Endothelial cell of umbilical vein (primary cell): Measurements from ENCODE around the gene NRG3. TPM values are rescaled to one million over a fixed set of nuclear protein-coding genes. Genes with fewer than 3 reads are reported as not detected.

Source experiments
- BruUV-seq: library from RNA; stranded (reverse); fragments of 400-500 nt; replicated peaks from 2 replicates; lab custom pipeline; 2021; lab: Mats Ljungman, UMichigan
- CTCF ChIA-PET: fragments of 300-600, 350-600 bp; sonication (Branson Sonifier 250); formaldehyde crosslinking; loops from one replicate; lab custom pipeline; 2021; ENCODE audit warnings: antibody characterized with exemption, inconsistent platforms; lab: Charles Lee
- POLR2A ChIA-PET: fragments of 300-600, 350-600 bp; sonication (Branson Sonifier 250); formaldehyde crosslinking; loops from one replicate; lab custom pipeline; 2021; ENCODE audit warnings: antibody characterized with exemption, inconsistent platforms; lab: Charles Lee
- DNase-seq: peaks from one replicate; pipeline ENCODE4 v3.0.0-alpha.2; 2011; ENCODE audit warnings: low read depth, low spot score
- FAIRE-seq: peaks from 2 replicates; lab custom pipeline; 2011; peaks lifted over from hg19 to GRCh38; lab: Jason Lieb, UNC
- H2AFZ ChIP-seq: 2 replicates; pipeline ENCODE4 v1.6.0; 2012; ENCODE audit warnings: low read depth, low read length, control low read depth, inconsistent platforms
- H3K27ac ChIP-seq: 2 replicates; pipeline ENCODE4 v1.5.1; 2011; ENCODE audit warnings: low read depth, mild to moderate bottlenecking, control low read depth, low read length, moderate library complexity; ENCODE audit not compliant: insufficient read depth
- H3K27me3 ChIP-seq, 2 experiments: 2 replicates each; pipeline versions ENCODE4 v1.6.0 to v1.6.1; 2011; ENCODE audit warnings: low read length in 2 of 2, mixed read lengths in 1 of 2; ENCODE audit not compliant: control insufficient read depth in 2 of 2, insufficient read depth in 2 of 2
- H3K36me3 ChIP-seq, 2 experiments: 2 replicates in 1 of 2; 3 replicates in 1 of 2; pipeline ENCODE4 v1.5.1; 2011; ENCODE audit warnings: low read length in 2 of 2, mild to moderate bottlenecking in 1 of 2, moderate library complexity in 1 of 2; ENCODE audit not compliant: control insufficient read depth in 2 of 2, insufficient read depth in 2 of 2; ENCODE audit errors: extremely low read depth in 1 of 2
- H3K4me1 ChIP-seq: 3 replicates; pipeline ENCODE4 v1.5.1; 2011; ENCODE audit warnings: mild to moderate bottlenecking, low read length; ENCODE audit not compliant: control insufficient read depth, insufficient read depth; ENCODE audit errors: extremely low read depth
- H3K4me2 ChIP-seq: 2 replicates; pipeline ENCODE4 v1.6.1; 2011; ENCODE audit warnings: low read length, control low read depth, mixed read lengths; ENCODE audit not compliant: insufficient read depth
- H3K4me3 ChIP-seq, 3 experiments: fragments of 200-600 bp in 1 of 3; sonication (generic), shearing (Covaris generic) in 1 of 3; replicated peaks in 1 of 3; 2 replicates each; pipeline ENCODE4 v1.5.1; 2011 to 2016; ENCODE audit warnings: control low read depth in 3 of 3, low read length in 3 of 3, mild to moderate bottlenecking in 2 of 3, inconsistent platforms in 1 of 3, low read depth in 1 of 3, moderate library complexity in 1 of 3; ENCODE audit not compliant: insufficient read depth in 1 of 3
- H3K79me2 ChIP-seq: 2 replicates; pipeline ENCODE4 v1.6.0; 2012; ENCODE audit warnings: low read length, inconsistent platforms; ENCODE audit not compliant: control insufficient read depth, insufficient read depth
- H3K9ac ChIP-seq: replicated peaks from 2 replicates; pipeline ENCODE3; 2011; ENCODE audit warnings: low read length, control low read depth; ENCODE audit not compliant: insufficient read depth; ENCODE audit errors: extremely low read depth
- H3K9me1 ChIP-seq: replicated peaks from 3 replicates; pipeline ENCODE4 v1.6.0; 2011; ENCODE audit warnings: mild to moderate bottlenecking, low read length; ENCODE audit not compliant: control insufficient read depth, insufficient read depth; ENCODE audit errors: extremely low read depth
- H3K9me3 ChIP-seq: replicated peaks from 2 replicates; pipeline ENCODE4 v1.5.1; 2012; ENCODE audit warnings: low read length, inconsistent platforms; ENCODE audit not compliant: control insufficient read depth, insufficient read depth
- H4K20me1 ChIP-seq: replicated peaks from 2 replicates; pipeline ENCODE3; 2011; ENCODE audit warnings: mild to moderate bottlenecking, low read length; ENCODE audit not compliant: control insufficient read depth, insufficient read depth; ENCODE audit errors: extremely low read depth
- EZH2 ChIP-seq: IDR thresholded peaks from 2 replicates; pipeline ENCODE4 v1.6.1; 2012; ENCODE audit warnings: borderline replicate concordance, low read depth, mild to moderate bottlenecking, moderate library complexity, low read length, inconsistent platforms; ENCODE audit not compliant: severe bottlenecking
- FOS ChIP-seq: IDR thresholded peaks from 2 replicates; pipeline ENCODE4 v1.6.1; 2011; ENCODE audit warnings: mild to moderate bottlenecking, low read length, moderate library complexity, borderline replicate concordance; ENCODE audit not compliant: insufficient read depth
- GATA2 ChIP-seq: IDR thresholded peaks from 2 replicates; pipeline ENCODE4 v1.7.0; 2011; ENCODE audit warnings: low read depth, mild to moderate bottlenecking, moderate library complexity, mixed read lengths, low read length; ENCODE audit not compliant: insufficient read length, insufficient read depth
- JUN ChIP-seq: IDR thresholded peaks from 2 replicates; pipeline ENCODE4 v1.6.1; 2011; ENCODE audit warnings: borderline replicate concordance, low read depth; ENCODE audit not compliant: insufficient read length, insufficient read depth
- MYC ChIP-seq: IDR thresholded peaks from one replicate; pipeline ENCODE4 v1.6.1; 2011; ENCODE audit warnings: mild to moderate bottlenecking, low read depth, low read length
- POLR2A ChIP-seq: IDR thresholded peaks from 2 replicates; pipeline ENCODE4 v1.6.1; 2012; ENCODE audit warnings: low read depth, mild to moderate bottlenecking, control low read depth, low read length
- POLR2AphosphoS5 ChIP-seq: IDR thresholded peaks from 2 replicates; pipeline ENCODE4 v1.6.1; 2012; ENCODE audit warnings: low read depth, mild to moderate bottlenecking, control low read depth, low read length, moderate library complexity; ENCODE audit not compliant: insufficient read depth
- dilution Hi-C: fragments of 300-500 bp; cut with MboI; formaldehyde crosslinking; loops from one replicate; pipeline ENCODE4 v1.15.0; 2019; ENCODE audit warnings: low sequenced_read_pairs; ENCODE audit not compliant: extremely low pct_ligation_motif_present
- intact Hi-C: fragments of 100-400 bp; cut with micrococcal nuclease; formaldehyde crosslinking; loops from one replicate; pipeline ENCODE4 v1.10.0; 2022
- polyA plus RNA-seq, 4 experiments: library from polyadenylated mRNA; depleted of rRNA in 3 of 4; stranded (reverse) in 3 of 4; unstranded in 1 of 4; fragments of >200 nt; gene quantifications; 2 replicates each; pipeline versions ENCODE4 v1.2.1 to v1.2.3, GENCODE V29; 2011 to 2012; ENCODE audit warnings: missing spikeins in 1 of 4
- total RNA-seq: library from RNA; stranded (reverse); gene quantifications from 2 replicates; pipeline ENCODE4 v1.2.3, GENCODE V29; 2021
- TF ChIP-seq, protein P1 (sequence below): IDR thresholded peaks from 2 replicates; pipeline ENCODE4 v1.6.1; 2011; ENCODE audit not compliant: insufficient read depth, insufficient read length
- TF ChIP-seq, protein P2 (sequence below), 2 donors: IDR thresholded peaks; 1 replicate in 1 of 2; 2 replicates in 1 of 2; pipeline ENCODE4 v1.5.1; 2011; ENCODE audit warnings: low read length in 2 of 2, mild to moderate bottlenecking in 2 of 2, moderate library complexity in 2 of 2, control low read depth in 1 of 2, inconsistent platforms in 1 of 2, low read depth in 1 of 2; ENCODE audit not compliant: insufficient read depth in 1 of 2; ENCODE audit errors: extremely low read depth in 1 of 2

NRG3 gene
- total and polyA plus RNA-seq, 2 donors (not counting 3 experiments of a cell fraction or from before 2014, with no cell fraction given) = 1.9 to 3.9 TPM

DNA sequence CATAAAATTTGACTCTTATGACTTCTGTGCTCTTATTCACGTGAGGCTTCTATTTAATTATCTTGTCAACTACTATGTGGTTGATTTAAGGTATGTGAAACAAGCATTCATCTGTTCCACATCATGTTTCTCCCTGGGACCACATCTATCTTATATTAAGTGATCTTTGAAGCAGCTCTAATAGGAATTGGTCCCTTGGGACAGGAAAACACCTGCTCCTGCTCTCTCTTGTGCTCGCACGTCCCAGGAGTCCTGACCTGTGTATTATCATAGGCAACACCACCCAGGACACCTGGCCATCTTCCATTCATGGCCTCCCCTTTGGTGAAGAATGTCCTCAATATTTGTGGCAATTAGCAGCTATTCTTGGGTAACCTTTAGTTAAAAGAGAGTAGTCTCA is 269.2 kb downstream of the NRG3 start:
- Histone ChIP-seq H4K20me1 (no peaks in the 10 kb centered on the region), H3K9me1 (no peaks in the 10 kb centered on the region), H3K4me3 (no peak overlapping the region), H2AFZ (no peak overlapping the region), H3K36me3 (no peaks in the 10 kb centered on the region), H3K27ac (no peak overlapping the region), H3K9me3 (no peaks in the 10 kb centered on the region), H3K27me3 (no peaks in the 10 kb centered on the region), H3K9ac (no peak overlapping the region), H3K4me2 (no peak overlapping the region), H3K4me1 (no peaks in the 10 kb centered on the region), H3K79me2 (no peaks in the 10 kb centered on the region)
- ChIA-PET POLR2A (no interaction called here), CTCF (no interaction called here)
- intact Hi-C loops (no loop called here), dilution Hi-C loops (no loop called here)
- TF ChIP-seq, protein P1, sequence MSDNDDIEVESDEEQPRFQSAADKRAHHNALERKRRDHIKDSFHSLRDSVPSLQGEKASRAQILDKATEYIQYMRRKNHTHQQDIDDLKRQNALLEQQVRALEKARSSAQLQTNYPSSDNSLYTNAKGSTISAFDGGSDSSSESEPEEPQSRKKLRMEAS = no peak
- no peak for TF ChIP-seq POLR2AphosphoS5
- TF ChIP-seq FOS = no peak
- no peak for TF ChIP-seq EZH2
- TF ChIP-seq GATA2 = no peak
- TF ChIP-seq JUN = no peak
- no peak for TF ChIP-seq POLR2A
- TF ChIP-seq, protein P2, sequence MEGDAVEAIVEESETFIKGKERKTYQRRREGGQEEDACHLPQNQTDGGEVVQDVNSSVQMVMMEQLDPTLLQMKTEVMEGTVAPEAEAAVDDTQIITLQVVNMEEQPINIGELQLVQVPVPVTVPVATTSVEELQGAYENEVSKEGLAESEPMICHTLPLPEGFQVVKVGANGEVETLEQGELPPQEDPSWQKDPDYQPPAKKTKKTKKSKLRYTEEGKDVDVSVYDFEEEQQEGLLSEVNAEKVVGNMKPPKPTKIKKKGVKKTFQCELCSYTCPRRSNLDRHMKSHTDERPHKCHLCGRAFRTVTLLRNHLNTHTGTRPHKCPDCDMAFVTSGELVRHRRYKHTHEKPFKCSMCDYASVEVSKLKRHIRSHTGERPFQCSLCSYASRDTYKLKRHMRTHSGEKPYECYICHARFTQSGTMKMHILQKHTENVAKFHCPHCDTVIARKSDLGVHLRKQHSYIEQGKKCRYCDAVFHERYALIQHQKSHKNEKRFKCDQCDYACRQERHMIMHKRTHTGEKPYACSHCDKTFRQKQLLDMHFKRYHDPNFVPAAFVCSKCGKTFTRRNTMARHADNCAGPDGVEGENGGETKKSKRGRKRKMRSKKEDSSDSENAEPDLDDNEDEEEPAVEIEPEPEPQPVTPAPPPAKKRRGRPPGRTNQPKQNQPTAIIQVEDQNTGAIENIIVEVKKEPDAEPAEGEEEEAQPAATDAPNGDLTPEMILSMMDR (IDR thresholded peaks at IDR 0.05; ENCODE audit: extremely low read depth in 1 of 2, insufficient read depth in 1 of 2, low read depth in 1 of 2, low read length in 2 of 2) = no peak
- no peak for TF ChIP-seq MYC
- DNase-seq = no peak
- FAIRE-seq = no peak
- BruUV-seq = no TSS peak
